ENCODE measurements around the gene OR10AG1.

GRCh38 chr11:55956521-55956920 is 13.2 kb downstream of the OR10AG1 start:
- no peak for TF ChIP-seq CTCF (IDR thresholded peaks at IDR 0.05; ENCODE audit: poor library complexity, severe bottlenecking)
- no peak for TF ChIP-seq EZH2 (IDR thresholded peaks at IDR 0.05; ENCODE audit: borderline replicate concordance, insufficient read depth, low read length, poor library complexity, severe bottlenecking)
- no peak for TF ChIP-seq POLR2AphosphoS5 (IDR thresholded peaks at IDR 0.05)
- no peak for TF ChIP-seq RAD21 (conservative IDR thresholded peaks at IDR 0.05)
- no peak for TF ChIP-seq SMC3 (conservative IDR thresholded peaks at IDR 0.05; ENCODE audit: poor library complexity)
- TF ChIP-seq REST (IDR thresholded peaks at IDR 0.05; ENCODE audit: borderline replicate concordance), result no peak
- no peak for TF ChIP-seq EP300 (conservative IDR thresholded peaks at IDR 0.05; ENCODE audit: poor library complexity, severe bottlenecking)
- TF ChIP-seq TAF1 (IDR thresholded peaks at IDR 0.05; ENCODE audit: low read depth), result no peak

Data from neural cell (in vitro differentiated cells).